HepG2 (cell line): ENCODE measurements around the gene RBM34. TPM values are rescaled to one million over a fixed set of nuclear protein-coding genes. Genes with fewer than 3 reads are reported as not detected.

Experiments used
- ATAC-seq: fragments of 200-7000 bp; cut with Tn5 transposase; 3 replicates; pipeline ENCODE4 v1.9.1; 2020; ENCODE audit warnings: mild to moderate bottlenecking, moderate library complexity
- BruUV-seq: library from RNA; stranded (reverse); fragments of 400-500 nt; replicated peaks from 2 replicates; lab custom pipeline; 2021; lab: Mats Ljungman, UMichigan
- CTCF ChIA-PET: fragments of 300-600 bp; formaldehyde crosslinking; extraction: SDS; loops from one replicate; lab custom pipeline; 2021; ENCODE audit warnings: low total read pairs, inconsistent platforms, low intra/inter-chr PET ratio; lab: Yijun Ruan, JAX
- POLR2A ChIA-PET: fragments of 350-600 bp; sonication (Branson Sonifier 250); formaldehyde crosslinking; loops from one replicate; lab custom pipeline; 2020; ENCODE audit warnings: antibody characterized with exemption, inconsistent platforms; lab: Yijun Ruan, JAX
- DNase-seq: peaks from one replicate; pipeline ENCODE4 v3.0.0-alpha.2; 2015; ENCODE audit warnings: low spot score
- FAIRE-seq: peaks from 3 replicates; lab custom pipeline; 2011; peaks lifted over from hg19 to GRCh38; lab: Jason Lieb, UNC
- H2AFZ ChIP-seq: one replicate; pipeline ENCODE4 v1.6.1; 2011; ENCODE audit warnings: low read length, inconsistent platforms
- H3K27ac ChIP-seq: fragments of 300-600 bp; 3 replicates; pipeline ENCODE4 v1.8.0; 2011; ENCODE audit warnings: mixed run types, mild to moderate bottlenecking, mixed read lengths, low read length, inconsistent platforms; ENCODE audit not compliant: insufficient read depth; ENCODE audit errors: extremely low read length
- H3K27me3 ChIP-seq, 2 experiments: fragments of 200-600 bp in 1 of 2; 2 replicates in 1 of 2; 3 replicates in 1 of 2; pipeline versions ENCODE4 v1.6.0 to v1.8.0; 2011; ENCODE audit warnings: low read length in 2 of 2, mild to moderate bottlenecking in 2 of 2, moderate library complexity in 2 of 2, inconsistent platforms in 1 of 2; ENCODE audit not compliant: insufficient read depth in 2 of 2, control insufficient read depth in 1 of 2
- H3K36me3 ChIP-seq, 2 experiments: fragments of 200-600 bp in 1 of 2; replicated peaks in 1 of 2; 2 replicates in 1 of 2; 3 replicates in 1 of 2; pipeline versions ENCODE4 v1.5.1 to v1.8.0; 2011; ENCODE audit warnings: low read length in 2 of 2, inconsistent platforms in 1 of 2; ENCODE audit not compliant: insufficient read depth in 2 of 2, control insufficient read depth in 1 of 2
- H3K4me1 ChIP-seq: 2 replicates; pipeline ENCODE4 v1.5.1; 2012; ENCODE audit warnings: low read length, inconsistent platforms; ENCODE audit not compliant: insufficient read depth
- H3K4me2 ChIP-seq: 2 replicates; pipeline ENCODE4 v1.6.0; 2011; ENCODE audit warnings: low read depth, low read length, inconsistent platforms
- H3K4me3 ChIP-seq, 3 experiments: fragments of 200-600 bp in 1 of 3; sonication (generic), shearing (Covaris generic) in 1 of 3; replicated peaks in 1 of 3; 2 replicates each; pipeline ENCODE4 v1.5.1; 2011 to 2016; ENCODE audit warnings: low read length in 3 of 3, inconsistent platforms in 2 of 3, low read depth in 2 of 3, mild to moderate bottlenecking in 2 of 3, control low read depth in 1 of 3, mixed read lengths in 1 of 3; ENCODE audit not compliant: insufficient read depth in 1 of 3
- H3K79me2 ChIP-seq: one replicate; pipeline ENCODE4 v1.6.1; 2011; ENCODE audit warnings: low read length, inconsistent platforms; ENCODE audit not compliant: insufficient read depth
- H3K9ac ChIP-seq: 2 replicates; pipeline ENCODE4 v1.6.0; 2011; ENCODE audit warnings: mild to moderate bottlenecking, low read depth, low read length, inconsistent platforms; ENCODE audit not compliant: insufficient read depth
- H3K9me3 ChIP-seq: 2 replicates; pipeline ENCODE4 v1.5.1; 2012; ENCODE audit warnings: mild to moderate bottlenecking, low read length
- H4K20me1 ChIP-seq: 2 replicates; pipeline ENCODE4 v1.6.0; 2011; ENCODE audit warnings: inconsistent platforms, mild to moderate bottlenecking, low read length, moderate library complexity; ENCODE audit not compliant: insufficient read depth
- CCAR2 ChIP-seq: fragments of 200-400 bp; formaldehyde crosslinking; optimal IDR thresholded peaks from 2 replicates; pipeline ENCODE3; 2018; ENCODE audit warnings: low read depth, mild to moderate bottlenecking, low read length, moderate library complexity
- CENPBD1 ChIP-seq: sonication (generic); formaldehyde crosslinking; IDR thresholded peaks from 2 replicates; pipeline ENCODE4 v1.8.0; 2022; ENCODE audit warnings: missing genetic modification reagents, low read depth, mild to moderate bottlenecking, borderline replicate concordance
- CHD4 ChIP-seq: fragments of 200-600 bp; sonication (generic); IDR thresholded peaks from 2 replicates; pipeline ENCODE4 v1.7.0; 2017; ENCODE audit warnings: mild to moderate bottlenecking, low read length, borderline replicate concordance
- GFI1 ChIP-seq: sonication (generic); formaldehyde crosslinking; IDR thresholded peaks from 2 replicates; pipeline ENCODE4 v1.5.0; 2020; ENCODE audit warnings: missing genetic modification reagents, mild to moderate bottlenecking, borderline replicate concordance
- MAF1 ChIP-seq: sonication (generic); formaldehyde crosslinking; IDR thresholded peaks from 2 replicates; pipeline ENCODE4 v1.5.0; 2020; ENCODE audit warnings: missing genetic modification reagents, borderline replicate concordance
- TCF7 ChIP-seq: sonication (generic); IDR thresholded peaks from 2 replicates; pipeline ENCODE4 v1.6.1; 2016; ENCODE audit warnings: antibody characterized with exemption, low read depth
- ZBTB43 ChIP-seq: sonication (generic); formaldehyde crosslinking; conservative IDR thresholded peaks from 2 replicates; pipeline ENCODE4 v1.4.0; 2020; ENCODE audit warnings: missing genetic modification reagents
- ZNF225 ChIP-seq: sonication (generic); formaldehyde crosslinking; IDR thresholded peaks from 2 replicates; pipeline ENCODE4 v1.4.0; 2020; ENCODE audit warnings: mild to moderate bottlenecking, missing genetic modification reagents
- ZNF724P ChIP-seq: sonication (generic); formaldehyde crosslinking; IDR thresholded peaks from 2 replicates; pipeline ENCODE4 v1.8.0; 2022; ENCODE audit warnings: missing genetic modification reagents, borderline replicate concordance
- ZNF883 ChIP-seq: sonication (generic); formaldehyde crosslinking; IDR thresholded peaks from 2 replicates; pipeline ENCODE4 v1.5.1; 2020; ENCODE audit warnings: mild to moderate bottlenecking, missing genetic modification reagents; ENCODE audit errors: not compliant biosample characterization
- WGBS: methylation state at CpG from one replicate; pipeline ENCODE4 v1.1.6; 2017; ENCODE audit warnings: low lambda C conversion rate; 5-methylcytosine and 5-hydroxymethylcytosine counted together
- in situ Hi-C: cut with HindIII; loops from 2 replicates; pipeline ENCODE4 v1.10.0; 2017; ENCODE audit warnings: low pct_unique_long_range_greater_than_20kb; ENCODE audit not compliant: extremely low pct_ligation_motif_present
- intact Hi-C: fragments of 100-400 bp; cut with micrococcal nuclease; formaldehyde crosslinking; loops from one replicate; pipeline ENCODE4 v1.10.0; 2022; ENCODE audit not compliant: unreplicated experiment
- polyA plus RNA-seq, 8 experiments: library from polyadenylated mRNA; depleted of rRNA in 3 of 8; stranded (reverse) in 7 of 8; unstranded in 1 of 8; fragments of >200 nt; fragmentation: Illumina TruSeq in 4 of 8; extraction: Trizol in 4 of 8; gene quantifications; 2 replicates each; pipeline versions ENCODE4 v1.2.1 to v1.2.3, GENCODE V29; 2011 to 2016; ENCODE audit warnings: low read depth in 4 of 8, missing spikeins in 1 of 8, mixed read lengths in 1 of 8; ENCODE audit not compliant: insufficient read depth in 1 of 8
- total RNA-seq, 5 experiments: library from RNA; depleted of rRNA; stranded (reverse); fragments of >200 nt; fragmentation: Illumina TruSeq; extraction: Trizol; gene quantifications; 2 replicates each; pipeline ENCODE4 v1.2.3, GENCODE V29; 2016; ENCODE audit warnings: low read depth in 1 of 5
- TF ChIP-seq, protein P1 (sequence below): sonication (generic); formaldehyde crosslinking; IDR thresholded peaks from one replicate; pipeline ENCODE4 v1.5.1; 2020; ENCODE audit warnings: mild to moderate bottlenecking, missing genetic modification reagents; ENCODE audit errors: not compliant biosample characterization
- TF ChIP-seq, protein P2 (sequence below): sonication (generic); formaldehyde crosslinking; IDR thresholded peaks from 2 replicates; pipeline ENCODE4 v1.8.1; 2022; ENCODE audit warnings: low read depth, mild to moderate bottlenecking, missing genetic modification reagents

RBM34 gene
- total and polyA plus RNA-seq, 2 of the 13 experiments (the other 11 are each of a cell fraction or from before 2014, with no cell fraction given) = 34.7 to 73.0 TPM

- intact Hi-C loops = no loop called here
- Histone ChIP-seq H3K9ac (no peak overlapping the region), H3K4me2 (no peak overlapping the region), H2AFZ (no peak overlapping the region), H3K79me2 (peaks cover 30% of the 10 kb centered on the region), H3K27ac (no peak overlapping the region), H4K20me1 (peaks cover 65% of the 10 kb centered on the region), H3K36me3 (peaks cover 22 to 73% of the 10 kb centered on the region in 2 experiments), H3K9me3 (no peaks in the 10 kb centered on the region), H3K4me1 (peaks cover 9% of the 10 kb centered on the region; the same call in 1 of the 2 replicates), H3K27me3 (no peaks in the 10 kb centered on the region), H3K4me3 (no peak overlapping the region)
- WGBS = 100% methylated on average over 3 of the region's 3 CpGs
- no TSS peak for BruUV-seq
- in situ Hi-C loops = no loop called here
- ATAC-seq (no peak), DNase-seq (no peak), FAIRE-seq (no peak)
- CTCF ChIA-PET = no interaction called here
- POLR2A ChIA-PET = no interaction called here
- TF ChIP-seq ZNF724P = no peak
- no peak for TF ChIP-seq MAF1 (CRISPR knock-in tag)
- TF ChIP-seq CHD4 = no peak
- TF ChIP-seq ZNF883 (CRISPR knock-in tag) = no peak
- TF ChIP-seq, protein P1, sequence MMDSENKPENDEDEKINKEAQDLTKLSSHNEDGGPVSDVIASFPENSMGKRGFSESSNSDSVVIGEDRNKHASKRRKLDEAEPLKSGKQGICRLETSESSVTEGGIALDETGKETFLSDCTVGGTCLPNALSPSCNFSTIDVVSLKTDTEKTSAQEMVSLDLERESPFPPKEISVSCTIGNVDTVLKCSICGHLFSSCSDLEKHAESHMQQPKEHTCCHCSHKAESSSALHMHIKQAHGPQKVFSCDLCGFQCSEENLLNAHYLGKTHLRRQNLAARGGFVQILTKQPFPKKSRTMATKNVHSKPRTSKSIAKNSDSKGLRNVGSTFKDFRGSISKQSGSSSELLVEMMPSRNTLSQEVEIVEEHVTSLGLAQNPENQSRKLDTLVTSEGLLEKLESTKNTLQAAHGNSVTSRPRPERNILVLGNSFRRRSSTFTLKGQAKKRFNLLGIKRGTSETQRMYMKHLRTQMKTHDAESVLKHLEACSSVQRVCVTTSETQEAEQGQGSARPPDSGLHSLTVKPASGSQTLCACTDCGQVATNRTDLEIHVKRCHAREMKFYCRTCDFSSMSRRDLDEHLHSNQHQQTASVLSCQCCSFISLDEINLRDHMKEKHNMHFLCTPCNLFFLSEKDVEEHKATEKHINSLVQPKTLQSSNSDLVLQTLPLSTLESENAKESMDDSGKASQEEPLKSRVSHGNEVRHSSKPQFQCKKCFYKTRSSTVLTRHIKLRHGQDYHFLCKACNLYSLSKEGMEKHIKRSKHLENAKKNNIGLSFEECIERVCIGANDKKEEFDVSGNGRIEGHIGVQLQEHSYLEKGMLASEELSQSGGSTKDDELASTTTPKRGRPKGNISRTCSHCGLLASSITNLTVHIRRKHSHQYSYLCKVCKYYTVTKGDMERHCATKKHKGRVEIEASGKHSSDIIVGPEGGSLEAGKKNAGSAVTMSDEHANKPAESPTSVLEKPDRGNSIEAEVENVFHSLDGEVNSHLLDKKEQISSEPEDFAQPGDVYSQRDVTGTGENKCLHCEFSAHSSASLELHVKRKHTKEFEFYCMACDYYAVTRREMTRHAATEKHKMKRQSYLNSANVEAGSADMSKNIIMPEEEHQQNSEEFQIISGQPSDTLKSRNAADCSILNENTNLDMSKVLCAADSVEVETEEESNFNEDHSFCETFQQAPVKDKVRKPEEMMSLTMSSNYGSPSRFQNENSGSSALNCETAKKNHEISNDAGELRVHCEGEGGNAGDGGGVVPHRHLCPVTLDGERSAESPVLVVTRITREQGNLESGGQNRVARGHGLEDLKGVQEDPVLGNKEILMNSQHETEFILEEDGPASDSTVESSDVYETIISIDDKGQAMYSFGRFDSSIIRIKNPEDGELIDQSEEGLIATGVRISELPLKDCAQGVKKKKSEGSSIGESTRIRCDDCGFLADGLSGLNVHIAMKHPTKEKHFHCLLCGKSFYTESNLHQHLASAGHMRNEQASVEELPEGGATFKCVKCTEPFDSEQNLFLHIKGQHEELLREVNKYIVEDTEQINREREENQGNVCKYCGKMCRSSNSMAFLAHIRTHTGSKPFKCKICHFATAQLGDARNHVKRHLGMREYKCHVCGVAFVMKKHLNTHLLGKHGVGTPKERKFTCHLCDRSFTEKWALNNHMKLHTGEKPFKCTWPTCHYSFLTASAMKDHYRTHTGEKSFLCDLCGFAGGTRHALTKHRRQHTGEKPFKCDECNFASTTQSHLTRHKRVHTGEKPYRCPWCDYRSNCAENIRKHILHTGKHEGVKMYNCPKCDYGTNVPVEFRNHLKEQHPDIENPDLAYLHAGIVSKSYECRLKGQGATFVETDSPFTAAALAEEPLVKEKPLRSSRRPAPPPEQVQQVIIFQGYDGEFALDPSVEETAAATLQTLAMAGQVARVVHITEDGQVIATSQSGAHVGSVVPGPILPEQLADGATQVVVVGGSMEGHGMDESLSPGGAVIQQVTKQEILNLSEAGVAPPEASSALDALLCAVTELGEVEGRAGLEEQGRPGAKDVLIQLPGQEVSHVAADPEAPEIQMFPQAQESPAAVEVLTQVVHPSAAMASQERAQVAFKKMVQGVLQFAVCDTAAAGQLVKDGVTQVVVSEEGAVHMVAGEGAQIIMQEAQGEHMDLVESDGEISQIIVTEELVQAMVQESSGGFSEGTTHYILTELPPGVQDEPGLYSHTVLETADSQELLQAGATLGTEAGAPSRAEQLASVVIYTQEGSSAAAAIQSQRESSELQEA (CRISPR knock-in tag) = no peak
- no peak for TF ChIP-seq GFI1
- TF ChIP-seq TCF7 = no peak
- TF ChIP-seq CCAR2 = no peak
- TF ChIP-seq CENPBD1 = no peak
- no peak for TF ChIP-seq ZNF225 (CRISPR knock-in tag)
- TF ChIP-seq, protein P2, sequence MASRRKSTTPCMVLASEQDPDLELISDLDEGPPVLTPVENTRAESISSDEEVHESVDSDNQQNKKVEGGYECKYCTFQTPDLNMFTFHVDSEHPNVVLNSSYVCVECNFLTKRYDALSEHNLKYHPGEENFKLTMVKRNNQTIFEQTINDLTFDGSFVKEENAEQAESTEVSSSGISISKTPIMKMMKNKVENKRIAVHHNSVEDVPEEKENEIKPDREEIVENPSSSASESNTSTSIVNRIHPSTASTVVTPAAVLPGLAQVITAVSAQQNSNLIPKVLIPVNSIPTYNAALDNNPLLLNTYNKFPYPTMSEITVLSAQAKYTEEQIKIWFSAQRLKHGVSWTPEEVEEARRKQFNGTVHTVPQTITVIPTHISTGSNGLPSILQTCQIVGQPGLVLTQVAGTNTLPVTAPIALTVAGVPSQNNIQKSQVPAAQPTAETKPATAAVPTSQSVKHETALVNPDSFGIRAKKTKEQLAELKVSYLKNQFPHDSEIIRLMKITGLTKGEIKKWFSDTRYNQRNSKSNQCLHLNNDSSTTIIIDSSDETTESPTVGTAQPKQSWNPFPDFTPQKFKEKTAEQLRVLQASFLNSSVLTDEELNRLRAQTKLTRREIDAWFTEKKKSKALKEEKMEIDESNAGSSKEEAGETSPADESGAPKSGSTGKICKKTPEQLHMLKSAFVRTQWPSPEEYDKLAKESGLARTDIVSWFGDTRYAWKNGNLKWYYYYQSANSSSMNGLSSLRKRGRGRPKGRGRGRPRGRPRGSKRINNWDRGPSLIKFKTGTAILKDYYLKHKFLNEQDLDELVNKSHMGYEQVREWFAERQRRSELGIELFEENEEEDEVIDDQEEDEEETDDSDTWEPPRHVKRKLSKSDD (CRISPR knock-in tag) = no peak
- no peak for TF ChIP-seq ZBTB43 (CRISPR knock-in tag)
Measured at GRCh38 chr1:235111107-235111506, 49.9 kb downstream of the RBM34 start.
